GM23338 (cell line): Measurements from ENCODE around the gene HUS1. TPM values are rescaled to one million over a fixed set of nuclear protein-coding genes. Genes with fewer than 3 reads are reported as not detected.

ENCODE experiments used
- ATAC-seq: fragments of 200-7000 bp; cut with Tn5 transposase; 3 replicates; pipeline ENCODE4 v1.9.1; 2020
- DNase-seq: peaks from one replicate; pipeline ENCODE4 v3.0.0-alpha.2; 2015; ENCODE audit warnings: low spot score
- H2AFZ ChIP-seq: fragments of 200-600 bp; sonication (generic); 2 replicates; pipeline ENCODE4 v1.8.0; 2016; ENCODE audit warnings: antibody characterized with exemption, mild to moderate bottlenecking, moderate library complexity
- H3F3A ChIP-seq: fragments of 200-600 bp; sonication (generic); replicated peaks from 2 replicates; pipeline ENCODE4 v1.8.0; 2017; ENCODE audit warnings: antibody characterized with exemption, mixed run types, low read depth
- H3K27ac ChIP-seq: fragments of 200-600 bp; sonication (generic); 2 replicates; pipeline ENCODE4 v1.6.1; 2016; ENCODE audit warnings: low read depth
- H3K27me3 ChIP-seq: fragments of 200-600 bp; sonication (generic); 2 replicates; pipeline ENCODE4 v1.8.0; 2016; ENCODE audit warnings: mild to moderate bottlenecking, mixed run types, moderate library complexity; ENCODE audit not compliant: insufficient read depth
- H3K36me3 ChIP-seq: fragments of 200-600 bp; sonication (generic); 2 replicates; pipeline ENCODE4 v1.8.0; 2016; ENCODE audit warnings: mild to moderate bottlenecking; ENCODE audit not compliant: insufficient read depth
- H3K4me1 ChIP-seq: fragments of 200-600 bp; sonication (generic); 2 replicates; pipeline ENCODE4 v1.8.0; 2016; ENCODE audit warnings: mild to moderate bottlenecking, moderate library complexity; ENCODE audit not compliant: insufficient read depth
- H3K4me2 ChIP-seq: fragments of 200-600 bp; sonication (generic); 2 replicates; pipeline ENCODE4 v1.7.1; 2017; ENCODE audit warnings: mixed run types
- H3K4me3 ChIP-seq: fragments of 200-600 bp; sonication (generic); 2 replicates; pipeline ENCODE4 v1.6.1; 2016; ENCODE audit warnings: mixed run types
- H3K79me2 ChIP-seq: fragments of 200-600 bp; sonication (generic); replicated peaks from 2 replicates; pipeline ENCODE4 v1.8.0; 2017; ENCODE audit warnings: mild to moderate bottlenecking; ENCODE audit not compliant: insufficient read depth
- H3K9me2 ChIP-seq: fragments of 200-600 bp; sonication (generic); 2 replicates; pipeline ENCODE4 v1.8.0; 2017; ENCODE audit not compliant: insufficient read depth
- H4K20me1 ChIP-seq: fragments of 200-600 bp; sonication (generic); replicated peaks from 2 replicates; pipeline ENCODE4 v1.8.0; 2017; ENCODE audit warnings: mild to moderate bottlenecking; ENCODE audit not compliant: insufficient read depth
- H3K27ac Mint-ChIP-seq: 2 replicates; pipeline ENCODE4 v1.8.0; 2020; ENCODE audit warnings: inconsistent platforms, mild to moderate bottlenecking, moderate library complexity, mixed read lengths
- H3K27me3 Mint-ChIP-seq: 3 replicates; pipeline ENCODE4 v1.8.0; 2022; ENCODE audit warnings: low read depth, mild to moderate bottlenecking, moderate library complexity, mixed read lengths, inconsistent platforms; ENCODE audit not compliant: insufficient read depth, poor library complexity
- H3K36me3 Mint-ChIP-seq: 3 replicates; pipeline ENCODE4 v1.8.0; 2021; ENCODE audit warnings: low read depth, mild to moderate bottlenecking, inconsistent platforms, moderate library complexity, mixed read lengths
- H3K4me1 Mint-ChIP-seq: 3 replicates; pipeline ENCODE4 v1.8.0; 2020; ENCODE audit warnings: mild to moderate bottlenecking, inconsistent platforms, mixed read lengths
- H3K4me3 Mint-ChIP-seq: 3 replicates; pipeline ENCODE4 v1.8.0; 2021; ENCODE audit warnings: moderate library complexity, mild to moderate bottlenecking, inconsistent platforms, mixed read lengths
- H3K9me3 Mint-ChIP-seq: 3 replicates; pipeline ENCODE4 v1.8.0; 2020; ENCODE audit warnings: moderate library complexity, mild to moderate bottlenecking, inconsistent platforms, mixed read lengths
- CREB1 ChIP-seq: fragments of 250-450 bp; sonication (Bioruptor Pico); IDR thresholded peaks from 2 replicates; pipeline ENCODE4 v1.5.0; 2020; ENCODE audit warnings: low read depth, mild to moderate bottlenecking, moderate library complexity
- EZH2 ChIP-seq: fragments of 200-600 bp; sonication (generic); IDR thresholded peaks from one replicate; pipeline ENCODE4 v1.8.0; 2017; ENCODE audit warnings: antibody characterized with exemption, mild to moderate bottlenecking, low read depth; ENCODE audit not compliant: unreplicated experiment
- JUNB ChIP-seq: IDR thresholded peaks from one replicate; pipeline ENCODE4 v1.6.1; 2016; ENCODE audit warnings: antibody characterized with exemption; ENCODE audit not compliant: unreplicated experiment
- NANOG ChIP-seq: IDR thresholded peaks from 2 replicates; pipeline ENCODE4 v1.6.1; 2016; ENCODE audit warnings: antibody characterized with exemption, borderline replicate concordance
- POLR2AphosphoS5 ChIP-seq: IDR thresholded peaks from 2 replicates; pipeline ENCODE4 v1.6.1; 2016; ENCODE audit warnings: antibody characterized with exemption, low read depth
- STAT1 ChIP-seq: IDR thresholded peaks from one replicate; pipeline ENCODE4 v1.6.1; 2016; ENCODE audit warnings: antibody characterized with exemption; ENCODE audit not compliant: unreplicated experiment
- ZNF114 ChIP-seq: fragments of 250-450 bp; sonication (Bioruptor Pico); IDR thresholded peaks from 2 replicates; pipeline ENCODE4 v1.5.0; 2020; ENCODE audit warnings: mild to moderate bottlenecking, moderate library complexity
- polyA plus RNA-seq: library from polyadenylated mRNA; unstranded; fragments of >200 nt; fragmentation: Nextera tagmentation; extraction: Ambion mirVana; gene quantifications from 2 replicates; pipeline ENCODE4 v1.2.1, GENCODE V29; 2016
- total RNA-seq: library from RNA; depleted of rRNA; stranded (reverse); fragments of >200 nt; shearing (Covaris generic); gene quantifications from 2 replicates; pipeline ENCODE4 v1.2.3, GENCODE V29; 2014
- TF ChIP-seq, protein P1 (sequence below): IDR thresholded peaks from one replicate; pipeline ENCODE4 v1.6.1; 2018; ENCODE audit warnings: antibody characterized with exemption; ENCODE audit not compliant: unreplicated experiment
- TF ChIP-seq, protein P2 (sequence below): fragments of 250-450 bp; sonication (Bioruptor Pico); IDR thresholded peaks from 2 replicates; pipeline ENCODE4 v1.5.0; 2020; ENCODE audit warnings: mild to moderate bottlenecking, moderate library complexity
- TF ChIP-seq, protein P3 (sequence below): IDR thresholded peaks from 2 replicates; pipeline ENCODE4 v1.6.1; 2016; ENCODE audit warnings: antibody characterized with exemption
- TF ChIP-seq, protein P4 (sequence below), 2 experiments: fragments of 200-600 bp in 1 of 2; sonication (generic) in 1 of 2; conservative IDR thresholded peaks; 2 replicates each; pipeline versions ENCODE4 v1.5.1 to v1.6.1; 2016 to 2017; ENCODE audit warnings: antibody characterized with exemption in 2 of 2, low read depth in 2 of 2, mild to moderate bottlenecking in 2 of 2, moderate library complexity in 1 of 2

The HUS1 gene
- total and polyA plus RNA-seq, 2 experiments from 2014 or later = 14.9 to 29.7 TPM

DNA sequence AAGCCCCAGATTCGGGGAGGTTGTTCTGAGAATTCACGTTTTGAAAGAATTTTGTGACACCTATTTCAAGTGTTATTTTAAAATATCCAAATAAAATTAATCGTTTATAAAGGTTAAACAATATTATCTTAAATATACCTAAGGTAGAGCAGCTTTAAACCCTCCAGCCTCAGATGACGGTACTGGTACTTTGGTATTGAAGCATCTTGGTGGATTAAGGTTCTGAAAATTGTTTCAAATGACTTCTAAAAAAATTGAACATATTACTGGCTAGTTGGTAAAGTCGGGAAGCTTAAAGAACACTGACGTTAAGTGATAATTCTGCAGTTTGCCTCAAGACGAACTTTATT is 392 bp upstream of the HUS1 start:
- Mint-ChIP-seq H3K36me3 (peaks cover 37% of the 10 kb centered on the region), H3K4me3 (peak overlapping the region; percentile 94), H3K4me1 (peaks cover 3% of the 10 kb centered on the region), H3K27me3 (peaks cover 6% of the 10 kb centered on the region), H3K9me3 (no peaks in the 10 kb centered on the region), H3K27ac (0 out of 2 replicates have a peak overlapping the region, but pooled peaks have one; percentile 97)
- ATAC-seq (no peak), DNase-seq (no peak)
- Histone ChIP-seq H3K4me3 (peak overlapping the region; percentile 70), H3K79me2 (peaks cover 19% of the 10 kb centered on the region), H4K20me1 (peaks cover 8% of the 10 kb centered on the region), H3K27ac (no peak overlapping the region), H3K4me1 (peaks cover 7% of the 10 kb centered on the region), H3K36me3 (peaks cover 33% of the 10 kb centered on the region), H3K4me2 (peak overlapping the region; percentile 85), H3F3A (no peaks in the 10 kb centered on the region), H3K27me3 (no peaks in the 10 kb centered on the region), H2AFZ (no peak overlapping the region), H3K9me2 (no peaks in the 10 kb centered on the region)
- no peak for TF ChIP-seq JUNB
- TF ChIP-seq, protein P1, sequence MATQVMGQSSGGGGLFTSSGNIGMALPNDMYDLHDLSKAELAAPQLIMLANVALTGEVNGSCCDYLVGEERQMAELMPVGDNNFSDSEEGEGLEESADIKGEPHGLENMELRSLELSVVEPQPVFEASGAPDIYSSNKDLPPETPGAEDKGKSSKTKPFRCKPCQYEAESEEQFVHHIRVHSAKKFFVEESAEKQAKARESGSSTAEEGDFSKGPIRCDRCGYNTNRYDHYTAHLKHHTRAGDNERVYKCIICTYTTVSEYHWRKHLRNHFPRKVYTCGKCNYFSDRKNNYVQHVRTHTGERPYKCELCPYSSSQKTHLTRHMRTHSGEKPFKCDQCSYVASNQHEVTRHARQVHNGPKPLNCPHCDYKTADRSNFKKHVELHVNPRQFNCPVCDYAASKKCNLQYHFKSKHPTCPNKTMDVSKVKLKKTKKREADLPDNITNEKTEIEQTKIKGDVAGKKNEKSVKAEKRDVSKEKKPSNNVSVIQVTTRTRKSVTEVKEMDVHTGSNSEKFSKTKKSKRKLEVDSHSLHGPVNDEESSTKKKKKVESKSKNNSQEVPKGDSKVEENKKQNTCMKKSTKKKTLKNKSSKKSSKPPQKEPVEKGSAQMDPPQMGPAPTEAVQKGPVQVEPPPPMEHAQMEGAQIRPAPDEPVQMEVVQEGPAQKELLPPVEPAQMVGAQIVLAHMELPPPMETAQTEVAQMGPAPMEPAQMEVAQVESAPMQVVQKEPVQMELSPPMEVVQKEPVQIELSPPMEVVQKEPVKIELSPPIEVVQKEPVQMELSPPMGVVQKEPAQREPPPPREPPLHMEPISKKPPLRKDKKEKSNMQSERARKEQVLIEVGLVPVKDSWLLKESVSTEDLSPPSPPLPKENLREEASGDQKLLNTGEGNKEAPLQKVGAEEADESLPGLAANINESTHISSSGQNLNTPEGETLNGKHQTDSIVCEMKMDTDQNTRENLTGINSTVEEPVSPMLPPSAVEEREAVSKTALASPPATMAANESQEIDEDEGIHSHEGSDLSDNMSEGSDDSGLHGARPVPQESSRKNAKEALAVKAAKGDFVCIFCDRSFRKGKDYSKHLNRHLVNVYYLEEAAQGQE = no peak
- no peak for TF ChIP-seq CREB1 (CRISPR knock-in tag)
- TF ChIP-seq POLR2AphosphoS5 = no peak
- no peak for TF ChIP-seq NANOG
- TF ChIP-seq, protein P2, sequence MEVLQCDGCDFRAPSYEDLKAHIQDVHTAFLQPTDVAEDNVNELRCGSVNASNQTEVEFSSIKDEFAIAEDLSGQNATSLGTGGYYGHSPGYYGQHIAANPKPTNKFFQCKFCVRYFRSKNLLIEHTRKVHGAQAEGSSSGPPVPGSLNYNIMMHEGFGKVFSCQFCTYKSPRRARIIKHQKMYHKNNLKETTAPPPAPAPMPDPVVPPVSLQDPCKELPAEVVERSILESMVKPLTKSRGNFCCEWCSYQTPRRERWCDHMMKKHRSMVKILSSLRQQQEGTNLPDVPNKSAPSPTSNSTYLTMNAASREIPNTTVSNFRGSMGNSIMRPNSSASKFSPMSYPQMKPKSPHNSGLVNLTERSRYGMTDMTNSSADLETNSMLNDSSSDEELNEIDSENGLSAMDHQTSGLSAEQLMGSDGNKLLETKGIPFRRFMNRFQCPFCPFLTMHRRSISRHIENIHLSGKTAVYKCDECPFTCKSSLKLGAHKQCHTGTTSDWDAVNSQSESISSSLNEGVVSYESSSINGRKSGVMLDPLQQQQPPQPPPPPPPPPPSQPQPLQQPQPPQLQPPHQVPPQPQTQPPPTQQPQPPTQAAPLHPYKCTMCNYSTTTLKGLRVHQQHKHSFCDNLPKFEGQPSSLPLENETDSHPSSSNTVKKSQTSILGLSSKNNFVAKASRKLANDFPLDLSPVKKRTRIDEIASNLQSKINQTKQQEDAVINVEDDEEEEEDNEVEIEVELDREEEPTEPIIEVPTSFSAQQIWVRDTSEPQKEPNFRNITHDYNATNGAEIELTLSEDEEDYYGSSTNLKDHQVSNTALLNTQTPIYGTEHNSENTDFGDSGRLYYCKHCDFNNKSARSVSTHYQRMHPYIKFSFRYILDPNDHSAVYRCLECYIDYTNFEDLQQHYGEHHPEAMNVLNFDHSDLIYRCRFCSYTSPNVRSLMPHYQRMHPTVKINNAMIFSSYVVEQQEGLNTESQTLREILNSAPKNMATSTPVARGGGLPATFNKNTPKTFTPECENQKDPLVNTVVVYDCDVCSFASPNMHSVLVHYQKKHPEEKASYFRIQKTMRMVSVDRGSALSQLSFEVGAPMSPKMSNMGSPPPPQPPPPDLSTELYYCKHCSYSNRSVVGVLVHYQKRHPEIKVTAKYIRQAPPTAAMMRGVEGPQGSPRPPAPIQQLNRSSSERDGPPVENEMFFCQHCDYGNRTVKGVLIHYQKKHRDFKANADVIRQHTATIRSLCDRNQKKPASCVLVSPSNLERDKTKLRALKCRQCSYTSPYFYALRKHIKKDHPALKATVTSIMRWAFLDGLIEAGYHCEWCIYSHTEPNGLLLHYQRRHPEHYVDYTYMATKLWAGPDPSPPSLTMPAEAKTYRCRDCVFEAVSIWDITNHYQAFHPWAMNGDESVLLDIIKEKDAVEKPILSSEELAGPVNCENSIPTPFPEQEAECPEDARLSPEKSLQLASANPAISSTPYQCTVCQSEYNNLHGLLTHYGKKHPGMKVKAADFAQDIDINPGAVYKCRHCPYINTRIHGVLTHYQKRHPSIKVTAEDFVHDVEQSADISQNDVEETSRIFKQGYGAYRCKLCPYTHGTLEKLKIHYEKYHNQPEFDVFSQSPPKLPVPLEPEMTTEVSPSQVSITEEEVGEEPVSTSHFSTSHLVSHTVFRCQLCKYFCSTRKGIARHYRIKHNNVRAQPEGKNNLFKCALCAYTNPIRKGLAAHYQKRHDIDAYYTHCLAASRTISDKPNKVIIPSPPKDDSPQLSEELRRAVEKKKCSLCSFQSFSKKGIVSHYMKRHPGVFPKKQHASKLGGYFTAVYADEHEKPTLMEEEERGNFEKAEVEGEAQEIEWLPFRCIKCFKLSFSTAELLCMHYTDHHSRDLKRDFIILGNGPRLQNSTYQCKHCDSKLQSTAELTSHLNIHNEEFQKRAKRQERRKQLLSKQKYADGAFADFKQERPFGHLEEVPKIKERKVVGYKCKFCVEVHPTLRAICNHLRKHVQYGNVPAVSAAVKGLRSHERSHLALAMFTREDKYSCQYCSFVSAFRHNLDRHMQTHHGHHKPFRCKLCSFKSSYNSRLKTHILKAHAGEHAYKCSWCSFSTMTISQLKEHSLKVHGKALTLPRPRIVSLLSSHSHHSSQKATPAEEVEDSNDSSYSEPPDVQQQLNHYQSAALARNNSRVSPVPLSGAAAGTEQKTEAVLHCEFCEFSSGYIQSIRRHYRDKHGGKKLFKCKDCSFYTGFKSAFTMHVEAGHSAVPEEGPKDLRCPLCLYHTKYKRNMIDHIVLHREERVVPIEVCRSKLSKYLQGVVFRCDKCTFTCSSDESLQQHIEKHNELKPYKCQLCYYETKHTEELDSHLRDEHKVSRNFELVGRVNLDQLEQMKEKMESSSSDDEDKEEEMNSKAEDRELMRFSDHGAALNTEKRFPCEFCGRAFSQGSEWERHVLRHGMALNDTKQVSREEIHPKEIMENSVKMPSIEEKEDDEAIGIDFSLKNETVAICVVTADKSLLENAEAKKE (CRISPR knock-in tag) = no peak
- TF ChIP-seq EZH2 = no peak
- TF ChIP-seq ZNF114 (CRISPR knock-in tag) = no peak
- TF ChIP-seq, protein P3, sequence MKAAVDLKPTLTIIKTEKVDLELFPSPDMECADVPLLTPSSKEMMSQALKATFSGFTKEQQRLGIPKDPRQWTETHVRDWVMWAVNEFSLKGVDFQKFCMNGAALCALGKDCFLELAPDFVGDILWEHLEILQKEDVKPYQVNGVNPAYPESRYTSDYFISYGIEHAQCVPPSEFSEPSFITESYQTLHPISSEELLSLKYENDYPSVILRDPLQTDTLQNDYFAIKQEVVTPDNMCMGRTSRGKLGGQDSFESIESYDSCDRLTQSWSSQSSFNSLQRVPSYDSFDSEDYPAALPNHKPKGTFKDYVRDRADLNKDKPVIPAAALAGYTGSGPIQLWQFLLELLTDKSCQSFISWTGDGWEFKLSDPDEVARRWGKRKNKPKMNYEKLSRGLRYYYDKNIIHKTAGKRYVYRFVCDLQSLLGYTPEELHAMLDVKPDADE = no peak
- TF ChIP-seq STAT1 = no peak
- TF ChIP-seq, protein P4, sequence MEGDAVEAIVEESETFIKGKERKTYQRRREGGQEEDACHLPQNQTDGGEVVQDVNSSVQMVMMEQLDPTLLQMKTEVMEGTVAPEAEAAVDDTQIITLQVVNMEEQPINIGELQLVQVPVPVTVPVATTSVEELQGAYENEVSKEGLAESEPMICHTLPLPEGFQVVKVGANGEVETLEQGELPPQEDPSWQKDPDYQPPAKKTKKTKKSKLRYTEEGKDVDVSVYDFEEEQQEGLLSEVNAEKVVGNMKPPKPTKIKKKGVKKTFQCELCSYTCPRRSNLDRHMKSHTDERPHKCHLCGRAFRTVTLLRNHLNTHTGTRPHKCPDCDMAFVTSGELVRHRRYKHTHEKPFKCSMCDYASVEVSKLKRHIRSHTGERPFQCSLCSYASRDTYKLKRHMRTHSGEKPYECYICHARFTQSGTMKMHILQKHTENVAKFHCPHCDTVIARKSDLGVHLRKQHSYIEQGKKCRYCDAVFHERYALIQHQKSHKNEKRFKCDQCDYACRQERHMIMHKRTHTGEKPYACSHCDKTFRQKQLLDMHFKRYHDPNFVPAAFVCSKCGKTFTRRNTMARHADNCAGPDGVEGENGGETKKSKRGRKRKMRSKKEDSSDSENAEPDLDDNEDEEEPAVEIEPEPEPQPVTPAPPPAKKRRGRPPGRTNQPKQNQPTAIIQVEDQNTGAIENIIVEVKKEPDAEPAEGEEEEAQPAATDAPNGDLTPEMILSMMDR (conservative IDR thresholded peaks at IDR 0.05; ENCODE audit: low read depth in 2 of 2) = no peak
